ENCODE measurements around the gene SLC44A1.

DNA sequence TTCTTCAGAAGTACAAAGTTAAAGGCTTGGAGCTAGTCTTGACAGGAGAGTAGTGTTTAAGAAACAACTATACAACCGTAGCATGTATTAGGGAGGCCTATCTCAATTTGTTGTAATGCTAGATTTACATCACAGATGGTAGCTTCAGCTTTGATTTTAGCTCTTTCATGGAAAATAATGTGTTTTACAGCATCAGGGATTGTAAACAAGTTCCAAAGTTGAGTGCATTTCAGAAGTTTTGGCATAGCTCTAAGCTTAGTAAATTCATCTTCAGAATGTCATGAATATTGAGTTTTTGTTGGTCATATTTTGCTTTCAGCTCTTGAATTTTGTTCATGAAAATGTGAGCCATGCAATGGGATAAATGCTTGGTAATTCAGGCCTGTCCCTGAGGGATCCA is 30.7 kb downstream of the SLC44A1 start:
- TF ChIP-seq, protein P1, sequence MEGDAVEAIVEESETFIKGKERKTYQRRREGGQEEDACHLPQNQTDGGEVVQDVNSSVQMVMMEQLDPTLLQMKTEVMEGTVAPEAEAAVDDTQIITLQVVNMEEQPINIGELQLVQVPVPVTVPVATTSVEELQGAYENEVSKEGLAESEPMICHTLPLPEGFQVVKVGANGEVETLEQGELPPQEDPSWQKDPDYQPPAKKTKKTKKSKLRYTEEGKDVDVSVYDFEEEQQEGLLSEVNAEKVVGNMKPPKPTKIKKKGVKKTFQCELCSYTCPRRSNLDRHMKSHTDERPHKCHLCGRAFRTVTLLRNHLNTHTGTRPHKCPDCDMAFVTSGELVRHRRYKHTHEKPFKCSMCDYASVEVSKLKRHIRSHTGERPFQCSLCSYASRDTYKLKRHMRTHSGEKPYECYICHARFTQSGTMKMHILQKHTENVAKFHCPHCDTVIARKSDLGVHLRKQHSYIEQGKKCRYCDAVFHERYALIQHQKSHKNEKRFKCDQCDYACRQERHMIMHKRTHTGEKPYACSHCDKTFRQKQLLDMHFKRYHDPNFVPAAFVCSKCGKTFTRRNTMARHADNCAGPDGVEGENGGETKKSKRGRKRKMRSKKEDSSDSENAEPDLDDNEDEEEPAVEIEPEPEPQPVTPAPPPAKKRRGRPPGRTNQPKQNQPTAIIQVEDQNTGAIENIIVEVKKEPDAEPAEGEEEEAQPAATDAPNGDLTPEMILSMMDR (IDR thresholded peaks at IDR 0.05): no peak
- TF ChIP-seq POLR2AphosphoS5 (IDR thresholded peaks at IDR 0.05): no peak
- TF ChIP-seq POLR2A (IDR thresholded peaks at IDR 0.05): no peak

Data from upper lobe of left lung (tissue), 4 donors.